DND-41 (cell line): ENCODE results near the gene MICU2.

ENCODE experiments used
- ATAC-seq: fragments of 200-7000 bp; cut with Tn5 transposase; 3 replicates; pipeline ENCODE4 v1.9.1; 2021; ENCODE audit warnings: low read depth; ENCODE audit not compliant: insufficient read depth
- DNase-seq: peaks from one replicate; pipeline ENCODE4 v3.0.0-alpha.2; 2020
- H2AFZ ChIP-seq: 2 replicates; pipeline ENCODE4 v1.6.0; 2012; ENCODE audit warnings: low read depth, low read length
- H3K27ac ChIP-seq: 2 replicates; pipeline ENCODE4 v1.5.1; 2012; ENCODE audit warnings: low read length, inconsistent platforms
- H3K27me3 ChIP-seq: fragments of 200-600 bp; sonication (generic); 2 replicates; pipeline ENCODE4 v1.6.0; 2012; ENCODE audit warnings: low read length, mild to moderate bottlenecking, inconsistent platforms; ENCODE audit not compliant: insufficient read depth, poor library complexity
- H3K36me3 ChIP-seq: 2 replicates; pipeline ENCODE4 v1.5.1; 2012; ENCODE audit warnings: low read length, inconsistent platforms; ENCODE audit not compliant: insufficient read depth
- H3K4me1 ChIP-seq: 2 replicates; pipeline ENCODE4 v1.5.1; 2012; ENCODE audit warnings: mild to moderate bottlenecking, low read length; ENCODE audit not compliant: insufficient read depth
- H3K4me2 ChIP-seq: 2 replicates; pipeline ENCODE4 v1.6.0; 2012; ENCODE audit warnings: mild to moderate bottlenecking, moderate library complexity, low read length, inconsistent platforms; ENCODE audit not compliant: insufficient read depth
- H3K4me3 ChIP-seq, 2 experiments: fragments of 200-600 bp in 1 of 2; shearing (Covaris generic) in 1 of 2; 2 replicates each; pipeline ENCODE4 v1.5.1; 2012 to 2016; ENCODE audit warnings: inconsistent platforms in 2 of 2, low read length in 2 of 2, mild to moderate bottlenecking in 2 of 2, low read depth in 1 of 2, moderate library complexity in 1 of 2
- H3K79me2 ChIP-seq: 2 replicates; pipeline ENCODE4 v1.6.0; 2012; ENCODE audit warnings: low read length, inconsistent platforms; ENCODE audit not compliant: insufficient read depth
- H3K9ac ChIP-seq: 2 replicates; pipeline ENCODE4 v1.6.0; 2012; ENCODE audit warnings: low read depth, mild to moderate bottlenecking, inconsistent platforms, low read length, moderate library complexity
- H3K9me3 ChIP-seq: 2 replicates; pipeline ENCODE4 v1.5.1; 2012; ENCODE audit warnings: low read length, moderate library complexity, mild to moderate bottlenecking, inconsistent platforms; ENCODE audit not compliant: insufficient read depth, severe bottlenecking
- H4K20me1 ChIP-seq: 2 replicates; pipeline ENCODE4 v1.6.0; 2012; ENCODE audit warnings: low read length; ENCODE audit not compliant: insufficient read depth
- CTCF ChIP-seq: IDR thresholded peaks from 2 replicates; pipeline ENCODE4 v1.5.1; 2012; ENCODE audit warnings: borderline replicate concordance, low read length, moderate library complexity, mild to moderate bottlenecking; ENCODE audit not compliant: poor library complexity, severe bottlenecking; ENCODE audit errors: extremely low read depth
- EZH2 ChIP-seq: IDR thresholded peaks from 3 replicates; pipeline ENCODE4 v1.6.1; 2012; ENCODE audit warnings: borderline replicate concordance, low read depth, mild to moderate bottlenecking, moderate library complexity, low read length, inconsistent platforms; ENCODE audit not compliant: severe bottlenecking

MICU2 gene

GRCh38 chr13:21486322-21486721 lies 117.6 kb downstream of the MICU2 start:
- DNase-seq, result no peak
- TF ChIP-seq EZH2, result no peak

GRCh38 chr13:21483748-21484147 lies 120.2 kb downstream of the MICU2 start:
- no peaks in the 10 kb centered on the region for H4K20me1 ChIP-seq
- ATAC-seq (no peak), DNase-seq (no peak)
- no peak overlapping the region for H3K4me3 ChIP-seq
- no peak overlapping the region for H3K27ac ChIP-seq
- H3K4me2 ChIP-seq, result no peak overlapping the region
- H2AFZ ChIP-seq, result no peak overlapping the region
- H3K79me2 ChIP-seq, result no peaks in the 10 kb centered on the region
- no peaks in the 10 kb centered on the region for H3K27me3 ChIP-seq
- peaks cover 13% of the 10 kb centered on the region for H3K9me3 ChIP-seq
- TF ChIP-seq CTCF, result no peak
- TF ChIP-seq EZH2, result no peak
- no peaks in the 10 kb centered on the region for H3K36me3 ChIP-seq
- no peak overlapping the region for H3K9ac ChIP-seq
- peaks cover 4% of the 10 kb centered on the region; the same call in 1 of the 2 replicates for H3K4me1 ChIP-seq

More at GRCh38 chr13:21486322-21486721, 117.6 kb downstream of the MICU2 start:
- no peaks in the 10 kb centered on the region for H3K27me3 ChIP-seq
- H2AFZ ChIP-seq, result no peak overlapping the region
- no peak overlapping the region for H3K4me2 ChIP-seq
- H3K79me2 ChIP-seq, result no peaks in the 10 kb centered on the region
- H3K4me1 ChIP-seq, result no peaks in the 10 kb centered on the region
- no peak overlapping the region for H3K27ac ChIP-seq
- ATAC-seq, result no peak
- H3K4me3 ChIP-seq, result no peak overlapping the region
- H3K9ac ChIP-seq, result no peak overlapping the region
- no peaks in the 10 kb centered on the region for H4K20me1 ChIP-seq
- peaks cover 13% of the 10 kb centered on the region for H3K9me3 ChIP-seq
- H3K36me3 ChIP-seq, result peaks cover 13% of the 10 kb centered on the region; the same call in 1 of the 2 replicates

GRCh38 chr13:21481359-21481758 lies 122.6 kb downstream of the MICU2 start:
- H3K4me1 ChIP-seq, result peaks cover 14% of the 10 kb centered on the region; the same call in 1 of the 2 replicates
- ATAC-seq (no peak), DNase-seq (no peak)
- no peaks in the 10 kb centered on the region for H3K36me3 ChIP-seq
- H3K79me2 ChIP-seq, result no peaks in the 10 kb centered on the region
- H3K4me2 ChIP-seq, result no peak overlapping the region
- no peak for TF ChIP-seq EZH2
- TF ChIP-seq CTCF, result no peak
- peaks cover 4% of the 10 kb centered on the region for H3K9me3 ChIP-seq
- no peak overlapping the region for H3K9ac ChIP-seq
- no peak overlapping the region for H3K27ac ChIP-seq
- no peaks in the 10 kb centered on the region for H3K27me3 ChIP-seq
- no peak overlapping the region for H3K4me3 ChIP-seq
- H4K20me1 ChIP-seq, result no peaks in the 10 kb centered on the region
- 0 out of 2 replicates have a peak overlapping the region, but pooled peaks have one; percentile 17 for H2AFZ ChIP-seq

- no peaks in the 10 kb centered on the region for H3K9me3 ChIP-seq
- H3K27me3 ChIP-seq, result no peaks in the 10 kb centered on the region
- H3K36me3 ChIP-seq, result no peaks in the 10 kb centered on the region
- H3K4me3 ChIP-seq, result no peak overlapping the region
- H3K4me2 ChIP-seq, result peak overlapping the region; percentile 52
- H3K9ac ChIP-seq, result no peak overlapping the region; the same call in 1 of the 2 replicates
- H3K27ac ChIP-seq, result no peak overlapping the region
- peak; percentile 86 for ATAC-seq
- H3K79me2 ChIP-seq, result no peaks in the 10 kb centered on the region
- DNase-seq, result peak; percentile 60
- H2AFZ ChIP-seq, result peak overlapping the region; percentile 67
- TF ChIP-seq EZH2 (no peak), CTCF (peak; percentile 75)
- H4K20me1 ChIP-seq, result no peaks in the 10 kb centered on the region
- H3K4me1 ChIP-seq, result peaks cover 14% of the 10 kb centered on the region; the same call in 1 of the 2 replicates
These were observed 124.8 kb downstream of the MICU2 start for GRCh38 chr13:21478881-21479808.
